HepG2 (cell line): Measurements from ENCODE around the gene SLFN14. TPM values are rescaled to one million over a fixed set of nuclear protein-coding genes. Genes with fewer than 3 reads are reported as not detected.

Experiments used
- AGO2 ChIP-seq: fragments of 200-400 bp; formaldehyde crosslinking; optimal IDR thresholded peaks from 2 replicates; pipeline ENCODE3; 2017; ENCODE audit warnings: mild to moderate bottlenecking, low read depth, low read length, moderate library complexity
- ASH2L ChIP-seq: fragments of 300-600, 200-600 bp; sonication (generic); IDR thresholded peaks from 2 replicates; pipeline ENCODE4 v1.7.0; 2017; ENCODE audit warnings: low read depth, mild to moderate bottlenecking, moderate library complexity, mixed read lengths, low read length; ENCODE audit not compliant: insufficient read length
- BRD4 ChIP-seq: sonication (generic); formaldehyde crosslinking; IDR thresholded peaks from 2 replicates; pipeline ENCODE4 v1.4.0; 2020; ENCODE audit warnings: missing genetic modification reagents
- HMGA1 ChIP-seq: sonication (generic); formaldehyde crosslinking; conservative IDR thresholded peaks from 2 replicates; pipeline ENCODE4 v1.4.0; 2020; ENCODE audit warnings: missing genetic modification reagents
- HNRNPH1 ChIP-seq: fragments of 200-400 bp; formaldehyde crosslinking; optimal IDR thresholded peaks from 2 replicates; pipeline ENCODE3; 2017; ENCODE audit warnings: mild to moderate bottlenecking, low read depth, low read length
- IRX3 ChIP-seq: sonication (generic); formaldehyde crosslinking; IDR thresholded peaks from 2 replicates; pipeline ENCODE4 v1.8.1; 2023; ENCODE audit warnings: mild to moderate bottlenecking, low read depth, missing genetic modification reagents, borderline replicate concordance
- NBN ChIP-seq: fragments of 450-650 bp; conservative IDR thresholded peaks from 2 replicates; pipeline ENCODE4 v1.6.1; 2017
- RXRA ChIP-seq: sonication (generic); formaldehyde crosslinking; IDR thresholded peaks from 2 replicates; pipeline ENCODE4 v1.5.1; 2020; ENCODE audit warnings: missing genetic modification reagents
- SALL1 ChIP-seq: sonication (generic); formaldehyde crosslinking; IDR thresholded peaks from 2 replicates; pipeline ENCODE4 v1.8.0; 2022; ENCODE audit warnings: mild to moderate bottlenecking, missing genetic modification reagents
- SMARCC2 ChIP-seq: fragments of 450-650 bp; IDR thresholded peaks from 2 replicates; pipeline ENCODE4 v1.6.1; 2017; ENCODE audit warnings: antibody characterized with exemption, mild to moderate bottlenecking
- SNAI1 ChIP-seq: sonication (generic); formaldehyde crosslinking; IDR thresholded peaks from 2 replicates; pipeline ENCODE4 v1.5.0; 2020; ENCODE audit warnings: mild to moderate bottlenecking, missing genetic modification reagents, borderline replicate concordance
- SRSF1 ChIP-seq: fragments of 200-400 bp; formaldehyde crosslinking; optimal IDR thresholded peaks from 2 replicates; pipeline ENCODE3; 2017; ENCODE audit warnings: mild to moderate bottlenecking, low read depth, low read length, moderate library complexity
- SRSF9 ChIP-seq: fragments of 200-400 bp; formaldehyde crosslinking; IDR thresholded peaks from 2 replicates; pipeline ENCODE4 v1.6.1; 2018; ENCODE audit warnings: borderline replicate concordance, mild to moderate bottlenecking, low read depth, low read length; ENCODE audit not compliant: insufficient read depth, poor library complexity, severe bottlenecking
- TMF1 ChIP-seq: sonication (generic); formaldehyde crosslinking; IDR thresholded peaks from 2 replicates; pipeline ENCODE4 v1.8.1; 2022; ENCODE audit warnings: low read depth, missing genetic modification reagents
- ZFP36 ChIP-seq: fragments of 150-350 bp; IDR thresholded peaks from 2 replicates; pipeline ENCODE4 v1.6.1; 2018; ENCODE audit warnings: borderline replicate concordance, low read length, low read depth; ENCODE audit not compliant: partially characterized antibody
- ZFX ChIP-seq: sonication (generic); formaldehyde crosslinking; IDR thresholded peaks from 2 replicates; pipeline ENCODE4 v1.4.0; 2020; ENCODE audit warnings: mild to moderate bottlenecking, low read depth, missing genetic modification reagents, moderate library complexity
- ZGPAT ChIP-seq: IDR thresholded peaks from 2 replicates; pipeline ENCODE4 v1.6.1; 2016; ENCODE audit warnings: mild to moderate bottlenecking
- ZMYM2 ChIP-seq: sonication (generic); formaldehyde crosslinking; IDR thresholded peaks from 2 replicates; pipeline ENCODE4 v1.8.0; 2022; ENCODE audit warnings: mild to moderate bottlenecking, missing genetic modification reagents
- ZNF121 ChIP-seq: sonication (generic); formaldehyde crosslinking; IDR thresholded peaks from 2 replicates; pipeline ENCODE4 v1.5.0; 2020; ENCODE audit warnings: mild to moderate bottlenecking, missing genetic modification reagents
- ZNF280B ChIP-seq: sonication (generic); formaldehyde crosslinking; IDR thresholded peaks from 2 replicates; pipeline ENCODE4 v1.5.0; 2020; ENCODE audit warnings: missing genetic modification reagents, mild to moderate bottlenecking, borderline replicate concordance
- ZNF782 ChIP-seq: sonication (generic); formaldehyde crosslinking; IDR thresholded peaks from 2 replicates; pipeline ENCODE4 v1.4.0; 2020; ENCODE audit warnings: missing genetic modification reagents, mild to moderate bottlenecking, borderline replicate concordance
- polyA plus RNA-seq, 8 experiments: library from polyadenylated mRNA; depleted of rRNA in 3 of 8; stranded (reverse) in 7 of 8; unstranded in 1 of 8; fragments of >200 nt; fragmentation: Illumina TruSeq in 4 of 8; extraction: Trizol in 4 of 8; gene quantifications; 2 replicates each; pipeline versions ENCODE4 v1.2.1 to v1.2.3, GENCODE V29; 2011 to 2016; ENCODE audit warnings: low read depth in 4 of 8, missing spikeins in 1 of 8, mixed read lengths in 1 of 8; ENCODE audit not compliant: insufficient read depth in 1 of 8
- total RNA-seq, 5 experiments: library from RNA; depleted of rRNA; stranded (reverse); fragments of >200 nt; fragmentation: Illumina TruSeq; extraction: Trizol; gene quantifications; 2 replicates each; pipeline ENCODE4 v1.2.3, GENCODE V29; 2016; ENCODE audit warnings: low read depth in 1 of 5
- TF ChIP-seq, protein P1 (sequence below): sonication (generic); formaldehyde crosslinking; IDR thresholded peaks from 2 replicates; pipeline ENCODE4 v1.9.0; 2022; ENCODE audit warnings: low read depth, missing genetic modification reagents
- TF ChIP-seq, protein P2 (sequence below): sonication (generic); formaldehyde crosslinking; IDR thresholded peaks from 2 replicates; pipeline ENCODE4 v1.8.1; 2023; ENCODE audit warnings: mild to moderate bottlenecking, missing genetic modification reagents

SLFN14 gene
- total and polyA plus RNA-seq, 2 of the 13 experiments (the other 11 are each of a cell fraction or from before 2014, with no cell fraction given), result not detected

DNA sequence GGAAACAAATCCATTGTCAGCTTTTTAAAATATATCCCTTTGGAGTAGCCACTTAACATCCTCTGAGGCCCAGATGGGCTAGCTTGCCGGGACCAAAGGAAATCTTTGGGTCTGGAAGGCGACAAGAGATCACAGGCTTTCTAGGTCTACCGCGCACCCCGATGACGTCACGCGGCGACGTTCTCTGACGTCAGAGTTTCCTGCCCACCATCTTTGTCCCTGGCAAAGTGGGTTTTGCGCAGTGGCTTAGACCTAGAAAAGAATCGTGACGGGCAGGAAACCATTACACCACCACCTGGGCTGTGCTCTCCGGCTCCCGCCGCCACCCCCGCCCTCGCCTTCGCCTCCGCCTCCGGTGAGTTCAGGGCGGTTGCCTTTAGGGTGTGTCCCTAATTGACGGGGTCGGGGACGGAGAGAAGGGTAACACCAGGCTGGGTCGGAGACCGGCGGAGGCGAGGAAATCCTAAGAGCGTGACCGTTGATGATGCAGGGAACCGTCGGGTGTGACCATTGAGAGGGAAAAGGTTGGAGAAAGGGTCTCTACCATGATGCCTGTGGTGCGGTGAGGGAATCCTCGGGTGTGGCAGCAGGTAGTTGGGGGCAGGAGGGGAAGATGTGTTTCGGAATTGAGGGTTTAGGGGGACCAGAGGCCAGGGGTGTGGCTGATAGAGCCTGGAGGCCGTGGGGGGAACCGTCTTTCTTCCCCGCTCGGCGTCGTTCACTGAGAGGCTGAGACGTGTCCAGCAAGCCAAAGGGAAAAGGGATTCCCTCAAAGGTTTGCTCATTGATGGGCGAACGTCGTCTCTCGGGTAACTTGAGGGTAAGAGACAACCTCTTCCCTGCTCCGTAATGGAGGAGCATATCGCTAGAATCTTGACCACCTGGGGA is 26.7 kb upstream of the SLFN14 start, which contains the start of gene AP2B1 (continued):
- TF ChIP-seq ZGPAT (CRISPR knock-in tag) (peak; percentile 85; the same call in 1 of the 2 replicates), AGO2 (no peak), SMARCC2 (peak; percentile 98; the same call in 1 of the 2 replicates), TMF1 (CRISPR knock-in tag) (no peak), RXRA (peak; percentile 72), ZFP36 (no peak), SRSF9 (no peak), NBN (no peak), ASH2L (peak; percentile 97), SRSF1 (peak; percentile 50), ZFX (CRISPR knock-in tag) (peak; percentile 72), IRX3 (CRISPR knock-in tag) (no peak), SALL1 (CRISPR knock-in tag) (peak; percentile 85), ZNF280B (peak; percentile 91), ZNF782 (CRISPR knock-in tag) (0 out of 2 replicates have a peak, but pooled peaks have one; percentile 38), SNAI1 (peak; percentile 45; the same call in 1 of the 2 replicates), ZMYM2 (peak; percentile 88), BRD4 (CRISPR knock-in tag) (peak; percentile 60; the same call in 1 of the 2 replicates), HNRNPH1 (no peak), ZNF121 (no peak), HMGA1 (CRISPR knock-in tag) (no peak)
- TF ChIP-seq, protein P1, sequence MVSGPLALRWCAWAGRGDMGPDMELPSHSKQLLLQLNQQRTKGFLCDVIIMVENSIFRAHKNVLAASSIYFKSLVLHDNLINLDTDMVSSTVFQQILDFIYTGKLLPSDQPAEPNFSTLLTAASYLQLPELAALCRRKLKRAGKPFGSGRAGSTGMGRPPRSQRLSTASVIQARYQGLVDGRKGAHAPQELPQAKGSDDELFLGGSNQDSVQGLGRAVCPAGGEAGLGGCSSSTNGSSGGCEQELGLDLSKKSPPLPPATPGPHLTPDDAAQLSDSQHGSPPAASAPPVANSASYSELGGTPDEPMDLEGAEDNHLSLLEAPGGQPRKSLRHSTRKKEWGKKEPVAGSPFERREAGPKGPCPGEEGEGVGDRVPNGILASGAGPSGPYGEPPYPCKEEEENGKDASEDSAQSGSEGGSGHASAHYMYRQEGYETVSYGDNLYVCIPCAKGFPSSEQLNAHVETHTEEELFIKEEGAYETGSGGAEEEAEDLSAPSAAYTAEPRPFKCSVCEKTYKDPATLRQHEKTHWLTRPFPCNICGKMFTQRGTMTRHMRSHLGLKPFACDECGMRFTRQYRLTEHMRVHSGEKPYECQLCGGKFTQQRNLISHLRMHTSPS (CRISPR knock-in tag), result no peak
- TF ChIP-seq, protein P2, sequence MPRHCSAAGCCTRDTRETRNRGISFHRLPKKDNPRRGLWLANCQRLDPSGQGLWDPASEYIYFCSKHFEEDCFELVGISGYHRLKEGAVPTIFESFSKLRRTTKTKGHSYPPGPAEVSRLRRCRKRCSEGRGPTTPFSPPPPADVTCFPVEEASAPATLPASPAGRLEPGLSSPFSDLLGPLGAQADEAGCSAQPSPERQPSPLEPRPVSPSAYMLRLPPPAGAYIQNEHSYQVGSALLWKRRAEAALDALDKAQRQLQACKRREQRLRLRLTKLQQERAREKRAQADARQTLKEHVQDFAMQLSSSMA, result no peak
